NCI-H146 (cell line): Measurements from ENCODE around the gene SLC41A3.
"Not testable (repeated sequence)": the region's sequence is repeated elsewhere in the genome, so short reads cannot be mapped to it uniquely, and the experiment has no call there.

Experiments used
- DNase-seq: peaks from one replicate; lab custom pipeline; 2025; lab: John Stamatoyannopoulos, UW

The SLC41A3 gene

GRCh38 chr3:125957674-125958510 lies 126.0 kb downstream of the SLC41A3 start:
- DNase-seq = no peak

- DNase-seq = not testable (repeated sequence)
Measured at GRCh38 chr3:125957020-125957419, 126.9 kb downstream of the SLC41A3 start.
